HL-60 (cell line): ENCODE results near the gene CLPTM1L.

Experiments
- DNase-seq, 2 experiments: peaks; one replicate each; pipeline ENCODE4 v3.0.0-alpha.2; 2010 to 2020; ENCODE audit warnings: low read depth in 1 of 2, low spot score in 1 of 2
- H3K27ac ChIP-seq: fragments of 250-450 bp; sonication (Bioruptor Pico); replicated peaks from 2 replicates; pipeline ENCODE4 v1.5.1; 2020; ENCODE audit warnings: mild to moderate bottlenecking, moderate library complexity
- H3K27me3 ChIP-seq: fragments of 250-450 bp; sonication (Bioruptor Pico); 2 replicates; pipeline ENCODE4 v1.5.1; 2021; ENCODE audit warnings: mild to moderate bottlenecking, moderate library complexity; ENCODE audit not compliant: insufficient read depth, poor library complexity, severe bottlenecking
- H3K4me3 ChIP-seq: replicated peaks from 2 replicates; pipeline ENCODE4 v1.5.1; 2011; ENCODE audit warnings: mild to moderate bottlenecking, control low read depth, low read length; ENCODE audit not compliant: insufficient read depth
- GABPA ChIP-seq: IDR thresholded peaks from 2 replicates; pipeline ENCODE4 v1.6.1; 2012; ENCODE audit warnings: low read depth
- POLR2AphosphoS5 ChIP-seq: IDR thresholded peaks from 2 replicates; pipeline ENCODE4 v1.6.1; 2012; ENCODE audit warnings: low read depth
- REST ChIP-seq: IDR thresholded peaks from 2 replicates; pipeline ENCODE4 v1.6.1; 2012; ENCODE audit warnings: low read depth; ENCODE audit not compliant: insufficient replicate concordance
- SPI1 ChIP-seq: IDR thresholded peaks from 2 replicates; pipeline ENCODE4 v1.6.1; 2012; ENCODE audit warnings: low read depth, mild to moderate bottlenecking, borderline replicate concordance
- TF ChIP-seq, protein P1 (sequence below): IDR thresholded peaks from one replicate; pipeline ENCODE4 v1.5.1; 2011; ENCODE audit warnings: low read length, control low read depth, inconsistent platforms; ENCODE audit not compliant: insufficient read depth

CLPTM1L gene

DNA sequence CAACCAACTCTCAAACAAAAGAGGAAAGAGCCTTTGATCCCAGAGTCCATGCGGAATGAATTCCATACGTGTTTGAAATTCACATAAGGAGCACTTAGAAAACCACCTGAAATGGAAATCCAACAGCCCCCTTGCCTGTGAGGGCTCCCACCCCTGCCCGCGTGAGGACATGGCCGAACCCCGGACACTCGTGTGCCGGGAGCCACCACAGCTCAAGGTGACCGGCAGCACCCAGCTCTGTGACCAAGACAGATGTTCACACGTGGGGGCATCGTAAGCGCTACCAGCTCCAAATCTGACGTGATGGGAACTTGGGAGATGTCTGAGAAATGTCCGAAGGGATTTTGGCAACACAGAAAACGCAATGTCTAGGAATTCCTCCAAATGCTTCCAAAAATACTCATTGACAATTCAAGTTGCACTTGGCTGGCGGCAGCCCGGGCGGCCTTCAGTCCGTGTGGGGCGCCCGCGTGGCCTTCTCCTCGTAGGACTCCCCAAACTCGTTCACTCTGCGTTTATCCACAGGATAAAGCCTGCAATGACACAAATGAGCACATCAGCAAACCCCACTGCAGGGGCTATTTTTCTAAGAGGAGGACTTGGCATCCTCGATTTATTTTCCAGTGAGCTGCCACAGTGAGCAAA lies 26.9 kb downstream of the CLPTM1L start:
- Histone ChIP-seq H3K27me3 (no peaks in the 10 kb centered on the region), H3K4me3 (no peak overlapping the region), H3K27ac (no peak overlapping the region)
- TF ChIP-seq GABPA = no peak
- TF ChIP-seq REST = no peak
- TF ChIP-seq, protein P1, sequence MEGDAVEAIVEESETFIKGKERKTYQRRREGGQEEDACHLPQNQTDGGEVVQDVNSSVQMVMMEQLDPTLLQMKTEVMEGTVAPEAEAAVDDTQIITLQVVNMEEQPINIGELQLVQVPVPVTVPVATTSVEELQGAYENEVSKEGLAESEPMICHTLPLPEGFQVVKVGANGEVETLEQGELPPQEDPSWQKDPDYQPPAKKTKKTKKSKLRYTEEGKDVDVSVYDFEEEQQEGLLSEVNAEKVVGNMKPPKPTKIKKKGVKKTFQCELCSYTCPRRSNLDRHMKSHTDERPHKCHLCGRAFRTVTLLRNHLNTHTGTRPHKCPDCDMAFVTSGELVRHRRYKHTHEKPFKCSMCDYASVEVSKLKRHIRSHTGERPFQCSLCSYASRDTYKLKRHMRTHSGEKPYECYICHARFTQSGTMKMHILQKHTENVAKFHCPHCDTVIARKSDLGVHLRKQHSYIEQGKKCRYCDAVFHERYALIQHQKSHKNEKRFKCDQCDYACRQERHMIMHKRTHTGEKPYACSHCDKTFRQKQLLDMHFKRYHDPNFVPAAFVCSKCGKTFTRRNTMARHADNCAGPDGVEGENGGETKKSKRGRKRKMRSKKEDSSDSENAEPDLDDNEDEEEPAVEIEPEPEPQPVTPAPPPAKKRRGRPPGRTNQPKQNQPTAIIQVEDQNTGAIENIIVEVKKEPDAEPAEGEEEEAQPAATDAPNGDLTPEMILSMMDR = no peak
- no peak for TF ChIP-seq SPI1
- TF ChIP-seq POLR2AphosphoS5 = no peak
- DNase-seq = no peak

DNA sequence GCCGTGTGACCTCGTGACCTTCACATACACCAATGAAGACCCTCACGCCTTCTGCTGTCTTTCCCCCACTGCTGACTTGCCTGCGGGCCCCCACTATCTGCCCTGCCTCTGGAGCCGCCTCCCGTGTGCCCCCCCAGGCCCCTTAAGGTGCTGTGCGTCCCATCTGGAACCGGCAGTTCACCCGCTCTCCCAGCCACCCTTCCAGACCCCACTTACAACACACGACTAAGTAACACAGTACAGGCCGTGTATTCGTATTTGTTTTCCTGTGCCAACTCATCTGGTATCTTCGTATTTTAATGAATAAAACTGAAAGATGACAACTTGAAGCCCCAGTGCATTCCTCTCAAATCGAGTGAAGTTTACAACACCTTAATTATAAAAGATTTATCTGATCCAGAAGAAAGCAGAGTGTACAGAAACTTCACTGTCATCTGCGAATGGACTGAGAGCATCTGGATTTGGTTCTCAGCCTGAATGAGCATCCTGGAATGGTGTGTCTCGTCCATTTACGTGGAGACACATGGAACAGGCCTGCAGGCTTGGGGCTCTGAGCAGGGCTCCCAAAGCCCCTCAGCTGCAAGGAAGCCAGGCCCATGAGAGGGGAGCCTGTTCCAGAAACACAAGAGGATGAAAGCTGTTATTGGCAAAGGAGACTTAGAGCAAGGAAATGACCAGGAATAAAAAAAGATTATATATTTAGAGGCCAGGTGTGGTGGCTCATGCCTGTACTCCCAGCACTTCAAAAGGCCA lies 28.1 kb downstream of the CLPTM1L start:
- Histone ChIP-seq H3K4me3 (no peak overlapping the region), H3K27me3 (no peaks in the 10 kb centered on the region), H3K27ac (no peak overlapping the region)
- no peak for DNase-seq
- TF ChIP-seq POLR2AphosphoS5 = no peak
- TF ChIP-seq, protein P1 = no peak
- TF ChIP-seq GABPA = no peak
- no peak for TF ChIP-seq SPI1
- no peak for TF ChIP-seq REST

DNA sequence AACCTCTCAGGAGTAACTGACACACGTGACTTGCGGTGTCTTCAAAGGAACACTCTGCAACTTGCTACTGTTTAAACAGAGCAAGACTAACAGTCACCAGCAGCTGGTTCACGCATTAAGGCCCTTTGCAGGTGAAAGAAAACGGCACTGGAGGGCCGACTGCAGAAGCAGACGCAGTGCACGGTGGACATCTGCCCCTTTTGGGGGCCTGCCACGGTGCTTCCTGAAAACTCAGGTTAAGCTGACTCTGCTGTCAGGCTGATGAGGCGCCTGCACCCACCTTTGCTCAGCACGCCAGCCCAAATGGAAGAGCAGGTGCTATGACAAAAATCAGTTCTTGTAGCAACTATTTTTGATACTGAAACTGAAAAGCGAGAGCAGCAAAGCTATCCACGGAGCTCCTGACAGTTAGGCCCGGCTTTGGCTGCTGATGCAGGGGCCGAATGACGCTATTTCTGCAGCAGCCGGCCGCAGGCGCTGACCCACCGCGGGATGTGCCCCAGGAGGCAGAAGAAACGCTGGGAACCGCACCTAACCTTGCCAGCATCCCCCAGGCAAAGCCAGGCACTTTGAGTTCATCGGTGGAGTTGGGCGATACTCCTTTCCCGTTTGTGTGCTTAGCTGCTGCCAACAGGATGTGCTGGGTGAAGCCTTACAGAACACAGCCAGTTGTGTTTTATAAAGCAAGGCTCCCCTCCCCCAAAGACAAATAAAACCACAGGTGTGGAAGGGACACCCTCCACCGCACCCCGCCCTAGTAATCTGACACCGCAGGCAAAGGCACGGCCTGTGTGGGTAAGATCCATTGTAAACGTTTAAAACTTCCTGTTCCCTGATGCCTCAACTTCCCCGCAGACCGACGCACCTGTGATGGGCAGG lies 29.0 kb downstream of the CLPTM1L start:
- Histone ChIP-seq H3K4me3 (no peak overlapping the region), H3K27ac (no peak overlapping the region; the same call in 1 of the 2 replicates), H3K27me3 (no peaks in the 10 kb centered on the region)
- TF ChIP-seq POLR2AphosphoS5 (no peak), GABPA (no peak), SPI1 (no peak), REST (no peak)
- TF ChIP-seq, protein P1 = no peak
- peak in 1 of 2 experiments; percentile 36 for DNase-seq
